ENCODE results near the gene TTN. TPM values are rescaled to one million over a fixed set of nuclear protein-coding genes. Genes with fewer than 3 reads are reported as not detected.

Gene TTN
- total RNA-seq, 1 donor from 2014 or later, result 12.2 TPM

- no peaks in the 10 kb centered on the region for H3K9me3 Mint-ChIP-seq (ENCODE audit: low read depth)
- DNase-seq (ENCODE audit: low spot score, unreplicated experiment), result no peak
- H3K27ac Mint-ChIP-seq, result no peak overlapping the region
- peaks cover 6% of the 10 kb centered on the region for H3K4me1 Mint-ChIP-seq (ENCODE audit: low read depth)
- H3K27me3 Mint-ChIP-seq, result no peaks in the 10 kb centered on the region
- no peak for TF ChIP-seq CTCF (IDR thresholded peaks at IDR 0.05; ENCODE audit: unreplicated experiment)
- H3K4me3 Mint-ChIP-seq (ENCODE audit: low read depth), result no peak overlapping the region
- H3K36me3 Mint-ChIP-seq (ENCODE audit: insufficient read depth), result no peaks in the 10 kb centered on the region
Measured at GRCh38 chr2:178834086-178834485, 26.9 kb upstream of the TTN start.

- H3K27me3 Mint-ChIP-seq, result no peaks in the 10 kb centered on the region
Measured at GRCh38 chr2:178833382-178833781, 26.2 kb upstream of the TTN start.

DNA sequence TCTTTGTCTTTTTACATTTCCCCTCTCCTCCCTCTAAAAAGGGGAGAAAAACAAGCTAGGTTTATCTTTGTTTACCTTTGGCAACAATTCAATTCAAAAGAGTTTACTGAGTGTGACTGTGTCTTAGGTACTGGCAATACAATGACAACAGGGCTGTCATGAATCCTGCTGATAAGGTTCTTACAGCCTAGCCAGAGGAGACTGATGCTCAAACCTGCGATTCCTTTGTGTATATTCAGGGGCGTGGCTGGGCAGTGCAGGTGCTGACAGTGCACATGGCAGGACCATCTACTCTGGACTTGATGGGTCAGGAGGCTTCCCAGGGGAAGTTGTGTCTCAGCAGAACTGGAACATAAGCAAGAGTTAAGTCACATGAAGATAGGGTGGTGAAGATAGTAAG lies 23.2 kb upstream of the TTN start:
- Mint-ChIP-seq H3K4me3 (ENCODE audit: low read depth) (no peak overlapping the region), H3K27me3 (no peaks in the 10 kb centered on the region), H3K36me3 (ENCODE audit: insufficient read depth) (peaks cover 8% of the 10 kb centered on the region), H3K9me3 (ENCODE audit: low read depth) (peaks cover 3% of the 10 kb centered on the region), H3K4me1 (ENCODE audit: low read depth) (peaks cover 8% of the 10 kb centered on the region), H3K27ac (peak overlapping the region; percentile 42)
- TF ChIP-seq CTCF (IDR thresholded peaks at IDR 0.05; ENCODE audit: unreplicated experiment), result no peak
- DNase-seq (ENCODE audit: low spot score, unreplicated experiment), result no peak

More at GRCh38 chr2:178833382-178833781, 26.2 kb upstream of the TTN start:
- TF ChIP-seq CTCF (IDR thresholded peaks at IDR 0.05; ENCODE audit: unreplicated experiment), result no peak
- Mint-ChIP-seq H3K4me3 (ENCODE audit: low read depth) (no peak overlapping the region), H3K9me3 (ENCODE audit: low read depth) (no peaks in the 10 kb centered on the region), H3K27ac (no peak overlapping the region), H3K36me3 (ENCODE audit: insufficient read depth) (no peaks in the 10 kb centered on the region), H3K4me1 (ENCODE audit: low read depth) (peaks cover 6% of the 10 kb centered on the region)
- no peak for DNase-seq (ENCODE audit: low spot score, unreplicated experiment)

DNA sequence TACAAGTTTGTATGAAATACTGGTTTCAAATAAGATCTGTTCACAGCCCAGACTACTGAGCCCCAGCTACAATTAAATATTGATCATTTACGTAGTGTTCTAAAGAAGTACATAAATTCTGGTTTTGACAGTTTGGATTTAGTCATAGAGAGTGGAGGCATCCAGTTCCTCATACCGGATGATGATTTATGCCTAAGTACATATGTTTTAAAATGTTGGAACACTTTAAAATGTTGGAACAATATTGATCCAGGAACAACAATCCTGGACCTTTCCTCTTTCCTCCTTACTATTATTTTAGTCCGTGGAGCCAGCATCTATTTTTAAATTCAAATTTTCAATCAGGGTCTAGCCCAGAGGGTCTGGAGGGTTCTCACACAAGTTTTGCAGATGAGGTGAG lies 22.8 kb upstream of the TTN start:
- peaks cover 3% of the 10 kb centered on the region for H3K9me3 Mint-ChIP-seq (ENCODE audit: low read depth)
- no peak for TF ChIP-seq CTCF (IDR thresholded peaks at IDR 0.05; ENCODE audit: unreplicated experiment)
- H3K36me3 Mint-ChIP-seq (ENCODE audit: insufficient read depth), result peaks cover 8% of the 10 kb centered on the region
- H3K27me3 Mint-ChIP-seq, result no peaks in the 10 kb centered on the region
- H3K4me1 Mint-ChIP-seq (ENCODE audit: low read depth), result peaks cover 8% of the 10 kb centered on the region
- DNase-seq (ENCODE audit: low spot score, unreplicated experiment), result no peak
- H3K27ac Mint-ChIP-seq, result no peak overlapping the region
- H3K4me3 Mint-ChIP-seq (ENCODE audit: low read depth), result no peak overlapping the region

GRCh38 chr2:178829299-178829960 lies 22.2 kb upstream of the TTN start:
- peaks cover 3% of the 10 kb centered on the region for H3K9me3 Mint-ChIP-seq (ENCODE audit: low read depth)
- DNase-seq (ENCODE audit: low spot score, unreplicated experiment), result no peak
- H3K4me1 Mint-ChIP-seq (ENCODE audit: low read depth), result peaks cover 8% of the 10 kb centered on the region
- TF ChIP-seq CTCF (IDR thresholded peaks at IDR 0.05; ENCODE audit: unreplicated experiment), result no peak
- peaks cover 8% of the 10 kb centered on the region for H3K36me3 Mint-ChIP-seq (ENCODE audit: insufficient read depth)
- H3K27ac Mint-ChIP-seq, result peak overlapping the region; percentile 60
- no peak overlapping the region for H3K4me3 Mint-ChIP-seq (ENCODE audit: low read depth)
- no peaks in the 10 kb centered on the region for H3K27me3 Mint-ChIP-seq

Measured in progenitor cell of endocrine pancreas (in vitro differentiated cells).